Lung (tissue), 16 donors: ENCODE measurements around the gene PPARD. TPM values are rescaled to one million over a fixed set of nuclear protein-coding genes. Genes with fewer than 3 reads are reported as not detected.

Experiments
- ATAC-seq: fragments of 200-7000 bp; cut with Tn5 transposase; one replicate; pipeline ENCODE4 v1.9.1; 2020; ENCODE audit warnings: moderate number of reproducible peaks; ENCODE audit not compliant: insufficient read depth, low FRiP score
- DNase-seq, 3 donors: peaks; one replicate each; pipeline ENCODE4 v3.0.0-alpha.2; 2013 to 2017
- H3K27ac ChIP-seq, 2 donors: one replicate each; pipeline ENCODE4 v1.5.1; 2013; ENCODE audit warnings: mild to moderate bottlenecking in 2 of 2, moderate library complexity in 2 of 2, control low read depth in 1 of 2, inconsistent platforms in 1 of 2, low read depth in 1 of 2, low read length in 1 of 2
- H3K27me3 ChIP-seq, 3 donors: one replicate each; pipeline ENCODE4 v1.5.1; 2013; ENCODE audit warnings: low read length in 2 of 3; ENCODE audit not compliant: control insufficient read depth in 3 of 3, insufficient read depth in 3 of 3
- H3K36me3 ChIP-seq, 4 donors: one replicate each; pipeline ENCODE4 v1.5.1; 2013; ENCODE audit warnings: low read length in 4 of 4, mild to moderate bottlenecking in 1 of 4, moderate library complexity in 1 of 4; ENCODE audit not compliant: control insufficient read depth in 4 of 4, insufficient read depth in 4 of 4
- H3K4me1 ChIP-seq, 5 donors: one replicate each; pipeline ENCODE4 v1.5.1; 2013; ENCODE audit warnings: low read length in 5 of 5, mild to moderate bottlenecking in 2 of 5, moderate library complexity in 1 of 5; ENCODE audit not compliant: control insufficient read depth in 5 of 5, insufficient read depth in 5 of 5
- H3K4me3 ChIP-seq: one replicate; pipeline ENCODE4 v1.5.1; 2013; ENCODE audit warnings: mild to moderate bottlenecking, control low read depth, moderate library complexity
- H3K9ac ChIP-seq, 2 donors: one replicate each; pipeline ENCODE4 v1.5.1; 2013; ENCODE audit warnings: low read length in 2 of 2, control low read depth in 1 of 2; ENCODE audit not compliant: insufficient read depth in 1 of 2
- H3K9me3 ChIP-seq, 4 donors: one replicate each; pipeline ENCODE4 v1.5.1; 2013; ENCODE audit warnings: low read length in 3 of 4, mild to moderate bottlenecking in 1 of 4, moderate library complexity in 1 of 4; ENCODE audit not compliant: control insufficient read depth in 4 of 4, insufficient read depth in 3 of 4
- CTCF ChIP-seq: IDR thresholded peaks from 2 replicates; pipeline ENCODE4 v1.5.1; 2012; ENCODE audit warnings: mild to moderate bottlenecking; ENCODE audit errors: control extremely low read depth, extremely low read depth
- WGBS, 2 donors: extraction: QIAGEN DNeasy Blood & Tissue Kit; methylation state at CpG; one replicate each; pipeline ENCODE4 v1.1.7; 2013; 5-methylcytosine and 5-hydroxymethylcytosine counted together
- long read RNA-seq, 5 donors: transcript quantifications; one replicate each; lab custom pipeline, GENCODE V29; 2026
- polyA plus RNA-seq, 2 donors: library from polyadenylated mRNA; stranded (reverse); fragments of 200-250 nt; gene quantifications; one replicate each; pipeline ENCODE4 v1.2.1, GENCODE V29; 2013
- total RNA-seq, 2 donors: library from RNA; depleted of rRNA in 1 of 2; stranded (reverse); fragments of >200 nt in 1 of 2; gene quantifications; one replicate each; pipeline ENCODE4 v1.2.1, GENCODE V29; 2014 to 2021
- donor health status: control.
- donor health status: control.
- donor health status: Bipolar disorder and iron deficiency.
- donor health status: healthy.
- donor health status: DM: yes; HTN: yes; CAD: no.

The PPARD gene
- 10 to 100 TPM; 11.3 to 27.8 TPM for total RNA-seq
- 10 to 100 TPM; 22.7 to 26.4 TPM for polyA plus RNA-seq
- long read RNA-seq, donor 1, partial matches to known transcripts: 11 of 15 reads
- long read RNA-seq, donor 1, other reads (novel, unspliced or antisense): 0 of 15 reads
- long read RNA-seq, donor 2, partial matches to known transcripts: 0 of 2 reads
- long read RNA-seq, donor 2, other reads (novel, unspliced or antisense): 0 of 2 reads
- long read RNA-seq, donor 3, partial matches to known transcripts: 0 of 1 reads
- long read RNA-seq, donor 3, other reads (novel, unspliced or antisense): 0 of 1 reads
- long read RNA-seq, donor 4: 0 reads
- long read RNA-seq, donor 5, partial matches to known transcripts: 0 of 3 reads
- long read RNA-seq, donor 5, other reads (novel, unspliced or antisense): 0 of 3 reads

- peaks cover 3 to 17% (median 12%) of the 10 kb centered on the region in 5 donors for H3K4me1 ChIP-seq
- no peaks in the 10 kb centered on the region for H3K9me3 ChIP-seq
- DNase-seq: peak; percentile 98 to 99 (median 98)
- ATAC-seq: peak; percentile 100
- WGBS, 2 donors: 0 to 1% methylated on average over 72 to 77 of the region's 77 CpGs
- peak within 1 kb of the TSS; percentile 72 to 90 for H3K9ac ChIP-seq
- peak within 1 kb of the TSS; percentile 69 for H3K4me3 ChIP-seq
- peaks cover 3 to 12% (median 7%) of the 10 kb centered on the region in 4 donors for H3K36me3 ChIP-seq
- peak within 1 kb of the TSS; percentile 87 to 89 for H3K27ac ChIP-seq
- H3K27me3 ChIP-seq: no peaks in the 10 kb centered on the region
- peak; percentile 99 for TF ChIP-seq CTCF
These were observed at the start of gene PPARD for GRCh38 chr6:35342258-35343091. TSS of gene PPARD (plus strand) at chr6:35342558. CDS start at chr6:35411088, 68,530 bp downstream.

- Histone ChIP-seq H3K36me3 (peaks cover 7 to 57% (median 14%) of the 10 kb centered on the region in 4 donors), H3K27ac (no peak overlapping the region), H3K9me3 (no peaks in the 10 kb centered on the region), H3K4me1 (peaks cover 0 to 12% (median 7%) of the 10 kb centered on the region in 5 donors), H3K4me3 (no peak overlapping the region), H3K9ac (no peak overlapping the region), H3K27me3 (no peaks in the 10 kb centered on the region)
- no peak for DNase-seq
- ATAC-seq: no peak
- no peak for TF ChIP-seq CTCF
- 94 to 95% methylated on average over 9 of the region's 9 CpGs for WGBS, 2 donors
These were observed 48.7 kb upstream of the PPARD start for GRCh38 chr6:35293681-35294080.

GRCh38 chr6:35294308-35294945 lies 47.9 kb upstream of the PPARD start:
- no peak for ATAC-seq
- 58 to 63% methylated on average over 10 of the region's 10 CpGs for WGBS, 2 donors
- peaks cover 7 to 53% (median 12%) of the 10 kb centered on the region in 4 donors for H3K36me3 ChIP-seq

More at GRCh38 chr6:35294308-35294945, 47.9 kb upstream of the PPARD start:
- TF ChIP-seq CTCF: peak; percentile 73
- Histone ChIP-seq H3K4me1 (peaks cover 0 to 12% (median 7%) of the 10 kb centered on the region in 5 donors), H3K9me3 (no peaks in the 10 kb centered on the region), H3K27ac (no peak overlapping the region), H3K9ac (no peak overlapping the region), H3K4me3 (no peak overlapping the region), H3K27me3 (no peaks in the 10 kb centered on the region)
- peak in 2 of 3 donors; percentile 26 to 40 for DNase-seq
